ENCODE measurements around the gene RAD51AP1.

DNA sequence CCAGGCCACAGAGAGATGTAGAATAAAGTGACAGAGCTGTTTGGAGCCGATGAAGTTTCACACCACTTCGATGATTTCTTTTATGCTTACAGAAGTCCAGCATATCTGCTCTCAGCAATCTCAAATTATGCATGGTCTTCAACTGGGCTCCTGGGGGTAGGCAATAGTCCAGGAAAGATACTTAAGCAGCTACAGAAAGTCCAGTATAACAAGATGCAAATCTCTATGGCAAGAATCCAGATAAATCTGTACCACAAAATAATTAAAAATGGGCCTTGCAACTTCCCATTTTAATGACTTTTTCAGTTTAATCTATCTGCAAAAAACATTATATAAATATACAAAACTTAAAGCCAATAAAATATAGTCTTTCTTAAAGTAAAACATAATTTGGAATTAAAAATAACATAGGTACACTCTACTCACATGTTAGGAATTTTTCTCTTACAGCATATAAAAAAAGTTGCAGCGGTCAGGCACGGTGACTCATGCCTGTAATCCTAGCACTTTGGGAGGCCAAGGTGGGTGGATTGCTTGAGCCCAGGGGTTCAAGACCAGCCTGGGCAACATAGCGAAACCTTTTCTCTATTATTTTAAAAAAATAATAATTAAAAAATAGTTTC, 20.5 kb upstream of the RAD51AP1 start:
- TF ChIP-seq, protein P1, sequence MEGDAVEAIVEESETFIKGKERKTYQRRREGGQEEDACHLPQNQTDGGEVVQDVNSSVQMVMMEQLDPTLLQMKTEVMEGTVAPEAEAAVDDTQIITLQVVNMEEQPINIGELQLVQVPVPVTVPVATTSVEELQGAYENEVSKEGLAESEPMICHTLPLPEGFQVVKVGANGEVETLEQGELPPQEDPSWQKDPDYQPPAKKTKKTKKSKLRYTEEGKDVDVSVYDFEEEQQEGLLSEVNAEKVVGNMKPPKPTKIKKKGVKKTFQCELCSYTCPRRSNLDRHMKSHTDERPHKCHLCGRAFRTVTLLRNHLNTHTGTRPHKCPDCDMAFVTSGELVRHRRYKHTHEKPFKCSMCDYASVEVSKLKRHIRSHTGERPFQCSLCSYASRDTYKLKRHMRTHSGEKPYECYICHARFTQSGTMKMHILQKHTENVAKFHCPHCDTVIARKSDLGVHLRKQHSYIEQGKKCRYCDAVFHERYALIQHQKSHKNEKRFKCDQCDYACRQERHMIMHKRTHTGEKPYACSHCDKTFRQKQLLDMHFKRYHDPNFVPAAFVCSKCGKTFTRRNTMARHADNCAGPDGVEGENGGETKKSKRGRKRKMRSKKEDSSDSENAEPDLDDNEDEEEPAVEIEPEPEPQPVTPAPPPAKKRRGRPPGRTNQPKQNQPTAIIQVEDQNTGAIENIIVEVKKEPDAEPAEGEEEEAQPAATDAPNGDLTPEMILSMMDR (IDR thresholded peaks at IDR 0.05 in 8 of 11, conservative IDR thresholded peaks at IDR 0.05 in 3 of 11), result no peak
- no peak for TF ChIP-seq POLR2AphosphoS5 (IDR thresholded peaks at IDR 0.05)
